HT1080 (cell line): ENCODE data around the gene SEPTIN8. TPM values are rescaled to one million over a fixed set of nuclear protein-coding genes. Genes with fewer than 3 reads are reported as not detected.

Experiments
- DNase-seq: peaks from one replicate; pipeline ENCODE4 v3.0.0-alpha.2; 2015; ENCODE audit warnings: low read depth
- total RNA-seq: library from RNA; depleted of rRNA; stranded (reverse); fragments of >200 nt; shearing (Covaris generic); gene quantifications from 2 replicates; pipeline ENCODE4 v1.2.3, GENCODE V29; 2014; rRNA removed

SEPTIN8 gene
- total RNA-seq, 1 experiment from 2014 or later = 50.9 TPM

DNA sequence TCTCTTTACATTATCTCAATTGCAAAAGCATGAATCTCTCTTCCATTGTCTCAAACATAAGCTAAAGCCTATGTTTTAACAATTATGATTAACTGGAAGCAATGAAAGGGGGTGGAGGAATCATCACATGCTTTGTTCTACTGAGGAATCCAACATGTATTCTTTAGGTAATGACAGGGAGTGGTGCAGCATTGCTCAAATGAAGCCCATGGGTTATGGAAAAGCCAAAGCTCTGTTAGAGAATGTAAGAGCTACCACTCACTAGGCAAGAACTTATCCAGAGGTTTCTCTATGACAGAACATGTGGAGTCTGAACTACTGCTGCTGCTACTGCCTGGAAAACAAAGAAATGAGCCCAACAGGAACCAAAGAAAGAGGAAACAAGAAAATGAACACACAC lies 68.4 kb downstream of the SEPTIN8 start:
- DNase-seq = no peak

DNA sequence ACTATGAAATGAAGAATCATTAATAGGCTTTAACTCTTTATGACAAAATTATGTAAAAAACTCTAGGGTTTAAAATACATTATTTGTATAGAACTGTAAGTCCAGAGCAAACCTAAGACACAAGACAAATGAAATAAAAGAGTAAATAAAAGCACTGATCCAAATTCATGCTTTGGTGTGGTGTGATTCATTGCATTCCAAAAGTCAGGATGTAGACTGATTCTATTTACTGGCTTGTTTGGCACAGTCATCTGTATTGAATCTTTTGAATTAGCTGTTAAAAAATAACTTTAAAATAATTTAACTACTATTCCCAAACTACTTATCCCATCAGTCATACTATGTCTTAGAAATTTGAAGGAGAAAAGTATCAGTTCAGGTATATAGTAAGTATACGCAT lies 72.2 kb downstream of the SEPTIN8 start:
- DNase-seq = peak; percentile 38

Other genes with a start within 250 kb of the SEPTIN8 start
- not detected in 2 replicates for gene IL5, start 233.7 kb downstream of the SEPTIN8 start, total RNA-seq
- gene RAD50, start 220.3 kb downstream of the SEPTIN8 start, total RNA-seq = 10.8 and 12.1 TPM in 2 replicates
- gene IL13, start 119.1 kb downstream of the SEPTIN8 start, total RNA-seq = not detected in 2 replicates
- gene IL4, start 103.2 kb downstream of the SEPTIN8 start, total RNA-seq = not detected in 2 replicates
- 2.9 and 3.6 TPM in 2 replicates for gene KIF3A, start 39.7 kb downstream of the SEPTIN8 start, total RNA-seq
- not detected in 2 replicates for gene CCNI2, start 29.8 kb downstream of the SEPTIN8 start, total RNA-seq
- gene SOWAHA, start 36.1 kb upstream of the SEPTIN8 start, total RNA-seq = not detected in 2 replicates
- gene SHROOM1, start 53.4 kb upstream of the SEPTIN8 start, total RNA-seq = 9.3 and 10.3 TPM in 2 replicates
- 0.21 TPM in 1 of 2 replicates, not detected in the other for gene GDF9, start 89.2 kb upstream of the SEPTIN8 start, total RNA-seq
- gene UQCRQ, start 89.4 kb upstream of the SEPTIN8 start, total RNA-seq = 201 and 373 TPM in 2 replicates
- 0.21 and 0.77 TPM in 2 replicates for gene LEAP2, start 96.4 kb upstream of the SEPTIN8 start, total RNA-seq
- gene AFF4, start 186.4 kb upstream of the SEPTIN8 start, total RNA-seq = 20.0 and 26.7 TPM in 2 replicates
- gene ZCCHC10, start 249.3 kb upstream of the SEPTIN8 start, total RNA-seq = 13.9 and 18.1 TPM in 2 replicates